HTERT RPE-1 (cell line): ENCODE data around the gene DHFR2.

Experiments used
- in situ Hi-C: fragments of 300-500 bp; cut with MboI; formaldehyde crosslinking; loops from 4 replicates; pipeline ENCODE4 v1.14.3; 2020; ENCODE audit warnings: low sequenced_read_pairs

DHFR2 gene

GRCh38 chr3:94008253-94008652 lies 54.5 kb downstream of the DHFR2 start:
- in situ Hi-C loops, result no loop called here
